Dedifferentiated amniotic fluid mesenchymal stem cell (primary cell): ENCODE results near the gene CD82.
"Not testable (repeated sequence)": the region's sequence is repeated elsewhere in the genome, so short reads cannot be mapped to it uniquely, and the experiment has no call there.

Experiments used
- DNase-seq: peaks from one replicate; pipeline ENCODE4 v3.0.0-alpha.2; 2016; ENCODE audit errors: extremely low spot score

The CD82 gene

GRCh38 chr11:44533921-44534711 lies 31.3 kb upstream of the CD82 start:
- no peak for DNase-seq

DNA sequence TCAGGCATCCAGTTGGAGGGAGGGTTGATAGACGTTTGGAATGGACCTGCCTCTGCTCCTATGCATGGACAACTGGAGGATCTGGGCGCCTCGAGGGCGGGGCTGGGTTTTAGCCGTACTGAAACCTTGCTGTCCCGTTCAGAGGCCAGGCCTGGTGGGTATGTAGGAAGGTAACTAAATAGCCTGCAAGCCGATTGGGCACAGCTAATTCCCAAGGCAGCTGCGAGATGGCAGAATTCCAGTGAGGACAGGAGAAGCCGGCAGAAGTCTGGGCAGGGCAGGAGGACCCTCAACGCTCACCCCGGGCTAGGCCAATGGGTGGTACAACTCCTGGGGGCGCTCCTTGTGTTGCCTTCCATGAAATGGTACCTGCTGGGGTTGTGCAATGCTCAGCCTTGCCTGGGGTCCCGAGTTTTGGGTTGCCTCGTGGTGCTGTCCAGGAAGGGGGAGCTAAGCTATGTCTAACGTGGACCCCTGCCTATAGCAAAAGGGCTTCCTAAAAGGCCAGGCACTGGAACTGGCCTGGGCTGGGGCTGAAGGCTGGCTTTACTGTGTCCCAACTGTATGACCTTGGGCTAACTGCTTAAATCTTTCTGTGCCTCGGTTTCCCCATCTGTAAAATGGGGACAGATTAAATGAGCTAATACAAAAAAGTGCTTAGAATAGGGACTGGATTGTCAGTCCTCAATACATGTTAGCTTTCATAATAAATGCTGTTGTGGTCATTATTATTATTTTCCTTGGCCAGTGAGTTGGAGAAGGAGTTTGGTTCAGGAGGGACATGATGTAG lies 30.1 kb upstream of the CD82 start:
- DNase-seq: no peak

DNA sequence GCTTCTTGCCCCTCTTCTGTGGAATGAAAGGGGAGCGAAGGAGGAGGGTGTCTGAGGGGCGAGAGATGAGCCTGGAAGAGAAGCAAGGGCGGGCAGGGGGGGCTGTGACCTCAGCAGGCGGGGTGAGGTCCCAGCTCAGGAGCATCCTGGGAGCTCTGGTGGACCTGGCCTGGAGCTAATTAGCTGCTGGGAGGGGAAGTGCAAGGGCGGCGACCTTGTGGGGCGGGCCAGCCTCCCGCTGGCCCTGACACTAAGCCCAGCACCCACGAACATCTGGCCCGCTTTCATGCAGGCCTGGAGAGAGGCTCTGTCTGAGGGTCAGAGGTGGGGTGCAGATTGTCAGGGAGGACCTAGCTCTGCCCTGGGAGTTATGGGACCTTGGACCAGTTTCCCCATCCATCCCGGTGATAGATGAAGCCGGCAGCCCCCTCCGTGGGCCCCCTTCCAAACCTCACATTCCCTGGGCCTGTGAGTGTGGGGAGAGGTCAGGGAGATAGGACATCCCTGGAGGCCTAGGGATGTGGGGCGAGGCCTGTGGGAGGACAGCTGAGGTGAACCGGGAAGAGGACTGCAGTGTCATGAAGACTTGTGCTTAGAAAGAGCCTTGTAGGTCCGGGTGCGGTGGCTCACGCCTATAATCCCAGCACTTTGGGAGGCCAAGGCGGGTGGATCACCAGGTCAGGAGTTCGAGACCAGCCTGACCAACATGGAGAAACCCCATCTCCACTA lies 28.5 kb upstream of the CD82 start:
- no peak for DNase-seq

DNA sequence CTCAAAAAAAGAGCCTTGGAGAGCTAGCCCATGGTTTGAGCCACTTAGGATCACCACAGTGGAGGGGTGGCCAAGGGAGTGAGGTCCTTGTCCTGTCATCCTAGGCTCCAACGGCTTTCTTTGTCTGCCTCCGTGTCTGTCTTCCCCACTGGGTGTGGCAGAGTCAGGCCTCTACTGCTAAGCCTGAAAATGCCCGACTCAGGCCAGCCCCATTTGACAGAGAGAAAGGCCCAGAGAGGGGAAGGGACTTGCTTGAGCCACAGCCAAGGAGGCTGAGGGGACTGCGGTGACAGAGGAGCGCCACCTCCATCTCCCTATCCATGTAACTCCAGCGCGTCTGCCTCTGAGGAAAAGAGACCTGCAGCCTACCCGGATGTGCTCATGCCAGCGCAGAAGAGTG lies 27.8 kb upstream of the CD82 start:
- DNase-seq: no peak

GRCh38 chr11:44538375-44539054 lies 26.9 kb upstream of the CD82 start:
- peak; percentile 56 for DNase-seq

- no peak for DNase-seq
Observed at GRCh38 chr11:44539971-44540370, 25.5 kb upstream of the CD82 start.

DNA sequence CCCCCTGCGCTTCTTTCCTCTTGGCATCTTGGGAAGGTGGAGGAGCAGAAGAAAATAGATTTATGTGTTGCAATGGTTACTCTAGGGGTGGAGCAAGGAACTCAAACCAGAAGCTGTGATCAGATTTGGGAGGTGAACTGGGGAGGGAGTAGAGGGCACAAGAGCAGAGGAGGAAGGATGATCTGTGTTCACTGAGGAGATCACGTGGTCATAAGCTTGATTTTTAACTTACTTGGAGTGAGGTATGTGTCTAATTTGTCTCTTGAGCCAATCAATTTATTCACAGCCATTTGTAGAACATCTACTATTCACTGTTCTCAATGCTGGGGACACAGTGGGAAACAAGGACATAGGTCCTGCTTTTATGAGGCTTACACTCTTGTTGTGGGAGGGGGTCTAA lies 24.8 kb upstream of the CD82 start:
- DNase-seq: no peak

GRCh38 chr11:44542372-44542771 lies 23.1 kb upstream of the CD82 start:
- no peak for DNase-seq

GRCh38 chr11:44546984-44547383 lies 18.5 kb upstream of the CD82 start:
- DNase-seq: not testable (repeated sequence)

DNA sequence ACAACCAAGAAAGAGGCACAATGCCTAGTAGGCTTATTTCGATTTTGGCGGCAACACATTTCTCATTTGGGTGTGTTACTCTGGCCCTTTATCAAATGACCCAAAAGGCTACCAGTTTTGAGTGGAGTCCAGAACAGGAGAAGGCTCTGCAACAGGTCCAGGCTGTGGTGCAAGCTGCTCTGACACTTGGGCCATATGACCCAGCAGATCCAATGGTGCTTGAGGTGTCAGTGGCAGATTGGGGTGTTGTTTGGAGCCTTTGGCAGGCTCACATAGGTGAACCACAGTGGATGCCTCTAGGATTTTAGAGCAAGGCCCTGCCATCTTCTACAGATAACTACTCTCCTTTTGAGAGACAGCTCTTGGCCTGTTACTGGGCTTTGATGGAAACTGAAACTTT lies 17.9 kb upstream of the CD82 start:
- DNase-seq: not testable (repeated sequence)

DNA sequence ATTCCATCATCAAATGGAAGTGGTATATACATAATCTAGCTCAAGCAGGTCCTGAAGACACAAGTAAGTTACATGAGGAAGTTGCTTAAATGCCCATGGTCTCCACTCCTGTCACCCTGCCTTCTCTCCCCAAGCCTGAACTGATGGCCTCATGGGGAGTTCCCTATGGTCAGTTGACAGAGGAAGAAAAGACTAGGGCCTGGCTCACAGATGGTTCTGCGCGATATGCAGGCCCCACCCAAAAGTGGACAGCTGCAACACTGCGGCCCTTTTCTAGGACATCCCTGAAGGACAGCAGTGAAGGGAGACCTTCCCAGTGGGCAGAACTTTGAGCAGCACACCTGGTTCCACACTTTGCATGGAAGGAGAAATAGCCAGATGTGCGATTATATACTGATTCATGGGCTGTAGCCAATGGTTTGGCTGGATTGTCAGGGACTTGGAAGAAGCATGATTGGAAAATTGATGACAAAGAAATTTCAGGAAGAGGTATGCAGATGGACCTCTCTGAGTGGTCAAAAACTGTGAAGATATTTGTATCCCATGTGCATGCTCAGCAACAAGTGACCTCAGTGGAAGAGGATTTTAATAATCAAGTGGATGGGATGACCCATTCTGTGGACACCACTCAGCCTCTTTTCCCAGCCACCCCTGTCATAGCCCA lies 17.3 kb upstream of the CD82 start:
- DNase-seq: no peak

- not testable (repeated sequence) for DNase-seq
Observed at GRCh38 chr11:44548961-44549749, 16.3 kb upstream of the CD82 start.

- DNase-seq: no peak
Observed at GRCh38 chr11:44550123-44550522, 15.3 kb upstream of the CD82 start.

DNA sequence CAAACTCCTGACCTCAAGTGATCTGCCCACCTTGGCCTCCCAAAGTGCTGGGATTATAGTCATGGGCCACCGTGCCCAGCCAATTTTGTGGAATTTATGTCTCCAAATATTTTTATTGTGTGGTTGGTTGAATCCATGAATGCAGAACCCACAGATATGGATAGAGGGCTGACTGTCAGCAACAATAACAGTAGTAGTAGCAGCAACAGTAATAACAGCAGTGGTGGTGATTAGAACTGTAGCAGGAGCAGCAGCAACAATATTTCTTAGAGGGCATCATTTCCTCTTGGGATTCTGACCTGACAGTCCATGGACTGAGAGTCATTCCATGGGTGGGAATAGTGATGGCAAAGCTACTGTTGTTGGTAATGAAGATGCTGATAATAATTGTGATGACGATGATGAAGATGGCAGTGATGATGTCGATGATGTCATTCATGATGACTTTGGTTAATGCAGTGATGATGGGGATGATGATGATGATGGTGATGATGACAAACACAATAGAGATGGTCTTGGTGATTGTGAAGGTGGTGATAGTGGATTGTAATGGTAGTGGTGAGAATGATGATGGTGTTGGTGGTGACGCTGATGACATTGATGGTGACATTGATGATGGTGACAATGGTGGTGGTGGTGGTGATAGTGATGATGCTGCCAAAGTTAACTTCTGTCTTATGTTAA lies 13.9 kb upstream of the CD82 start:
- no peak for DNase-seq

- DNase-seq: no peak
Observed at GRCh38 chr11:44555031-44555800, 10.2 kb upstream of the CD82 start.

DNA sequence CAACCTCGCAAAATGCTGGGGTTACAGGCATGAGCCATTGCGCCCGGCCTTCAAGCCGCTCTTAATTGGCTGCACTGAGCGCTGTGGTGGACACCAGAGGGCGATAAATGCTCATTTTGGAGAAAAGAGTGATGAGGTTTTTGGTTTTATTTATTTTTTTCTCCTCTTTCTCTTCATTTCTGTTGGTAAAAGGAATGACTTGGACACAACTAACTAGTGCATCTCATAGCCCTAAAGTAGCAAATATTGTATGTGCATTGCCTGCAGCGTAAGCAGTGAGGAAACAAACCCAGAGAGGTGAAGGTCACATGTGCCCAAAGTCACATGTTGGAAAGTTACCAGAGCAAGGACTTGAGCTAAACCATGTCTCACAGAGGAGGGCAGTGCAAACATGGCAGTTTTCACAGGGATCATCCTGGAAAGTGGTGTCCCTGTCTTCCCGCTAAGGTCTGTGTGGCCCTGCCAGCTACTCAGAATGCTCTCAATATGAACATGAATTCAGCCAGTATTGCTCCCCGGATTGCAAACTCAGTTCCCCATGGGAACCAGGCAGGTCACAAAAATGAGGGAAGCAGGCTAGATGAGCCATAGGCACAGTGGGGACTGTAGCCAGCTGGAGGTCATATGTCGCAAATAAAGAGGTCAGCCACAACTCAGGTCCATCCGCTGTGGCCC lies 8.6 kb upstream of the CD82 start:
- DNase-seq: peak; percentile 68

- DNase-seq: no peak
Observed at GRCh38 chr11:44557464-44557863, 8.0 kb upstream of the CD82 start.

DNA sequence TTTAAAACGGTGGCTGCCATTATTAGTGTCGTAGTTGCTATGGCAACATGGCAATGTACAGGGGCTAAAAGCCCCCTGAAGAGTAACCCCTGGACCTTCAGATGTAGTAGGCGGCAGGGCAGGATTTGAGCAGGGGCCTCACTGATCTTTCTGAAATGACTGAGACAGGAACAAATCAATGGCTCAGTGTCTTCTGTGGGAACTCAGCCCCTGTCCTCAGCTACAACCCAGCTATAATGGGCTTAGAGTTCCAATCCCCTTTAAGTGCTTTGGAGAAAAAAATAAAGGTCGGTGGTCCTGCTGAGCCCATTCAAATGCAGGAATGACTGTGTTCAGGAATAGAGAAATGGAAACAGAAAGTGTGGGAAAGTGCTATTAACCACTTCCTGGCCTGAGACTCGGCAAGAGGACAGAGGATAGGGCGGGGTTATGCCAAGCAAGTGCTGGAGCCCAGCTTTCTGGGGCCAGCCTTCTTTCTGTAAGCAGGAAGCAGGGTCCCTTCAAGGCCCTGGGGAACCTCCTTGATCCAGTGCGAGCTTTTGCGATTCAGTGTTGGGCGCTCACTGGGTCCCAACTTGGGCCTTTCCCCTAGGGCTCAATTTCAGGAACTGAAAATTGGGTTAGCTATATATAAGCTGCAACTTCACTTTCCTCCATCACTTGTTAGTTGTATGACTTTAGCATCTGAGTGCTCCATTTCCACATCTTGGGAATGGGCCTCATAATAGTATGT lies 6.1 kb upstream of the CD82 start:
- DNase-seq: no peak
